Body of pancreas (tissue), 4 donors: ENCODE results near the gene SLBP. TPM values are rescaled to one million over a fixed set of nuclear protein-coding genes. Genes with fewer than 3 reads are reported as not detected.

Experiments used
- ATAC-seq: fragments of 150-250 bp; one replicate; pipeline ENCODE4 v1.9.1; 2016
- DNase-seq, 4 donors: peaks; one replicate each; pipeline ENCODE4 v3.0.0-alpha.2; 2019
- H3K27ac ChIP-seq, 4 donors: fragments of 200-600 bp; sonication (generic); 1 replicate in 3 of 4; 2 replicates in 1 of 4; pipeline versions ENCODE4 v1.5.1 to v1.6.1; 2016 to 2019; ENCODE audit warnings: mild to moderate bottlenecking in 1 of 4, mixed read lengths in 1 of 4, moderate library complexity in 1 of 4
- H3K27me3 ChIP-seq, 2 donors: fragments of 200-600 bp; sonication (generic); one replicate each; pipeline ENCODE4 v1.6.0; 2016; ENCODE audit warnings: mild to moderate bottlenecking in 1 of 2
- H3K36me3 ChIP-seq, 2 donors: fragments of 200-600 bp; sonication (generic); replicated peaks in 1 of 2; 2 replicates each; pipeline ENCODE4 v1.5.1; 2016; ENCODE audit warnings: low read depth in 2 of 2; ENCODE audit not compliant: insufficient read depth in 1 of 2
- H3K4me1 ChIP-seq: fragments of 200-600 bp; sonication (generic); one replicate; pipeline ENCODE4 v1.6.0; 2016
- H3K4me3 ChIP-seq, 2 donors: fragments of 200-600 bp; sonication (generic); 1 replicate in 1 of 2; 2 replicates in 1 of 2; pipeline ENCODE4 v1.5.1; 2016 to 2019
- H3K9me3 ChIP-seq, 3 donors: fragments of 200-600 bp; sonication (generic); 1 replicate in 2 of 3; 2 replicates in 1 of 3; pipeline ENCODE4 v1.5.1; 2016
- POLR2A ChIP-seq, 3 donors: fragments of 450-650 bp; IDR thresholded peaks; one replicate each; pipeline ENCODE4 v1.6.1; 2016; ENCODE audit warnings: antibody characterized with exemption in 3 of 3, mild to moderate bottlenecking in 2 of 3
- WGBS, 2 donors: methylation state at CpG; one replicate each; pipeline ENCODE4 v1.1.5; 2017; 5-methylcytosine and 5-hydroxymethylcytosine counted together
- intact Hi-C: fragments of 100-400 bp; cut with DNase I; formaldehyde crosslinking; loops from one replicate; pipeline ENCODE4 v1.15.1; 2023
- total RNA-seq, 2 donors: library from RNA; depleted of rRNA; stranded (reverse); fragments of >200 nt; gene quantifications; one replicate each; pipeline ENCODE4 v1.1.0, GENCODE V29; 2016
- TF ChIP-seq, protein P1 (sequence below), 7 experiments: fragments of 450-650 bp in 4 of 7; fragments of 200-600 bp in 3 of 7; sonication (generic) in 3 of 7; IDR thresholded peaks; one replicate each; pipeline ENCODE4 v1.5.1; 2016 to 2019; ENCODE audit warnings: antibody characterized with exemption in 7 of 7

Gene SLBP
- total RNA-seq, 2 donors from 2014 or later, result 23.7 to 26.2 TPM

GRCh38 chr4:1664141-1664540, 48.0 kb downstream of the SLBP start:
- TF ChIP-seq POLR2A (IDR thresholded peaks at IDR 0.05), result no peak
- TF ChIP-seq, protein P1, sequence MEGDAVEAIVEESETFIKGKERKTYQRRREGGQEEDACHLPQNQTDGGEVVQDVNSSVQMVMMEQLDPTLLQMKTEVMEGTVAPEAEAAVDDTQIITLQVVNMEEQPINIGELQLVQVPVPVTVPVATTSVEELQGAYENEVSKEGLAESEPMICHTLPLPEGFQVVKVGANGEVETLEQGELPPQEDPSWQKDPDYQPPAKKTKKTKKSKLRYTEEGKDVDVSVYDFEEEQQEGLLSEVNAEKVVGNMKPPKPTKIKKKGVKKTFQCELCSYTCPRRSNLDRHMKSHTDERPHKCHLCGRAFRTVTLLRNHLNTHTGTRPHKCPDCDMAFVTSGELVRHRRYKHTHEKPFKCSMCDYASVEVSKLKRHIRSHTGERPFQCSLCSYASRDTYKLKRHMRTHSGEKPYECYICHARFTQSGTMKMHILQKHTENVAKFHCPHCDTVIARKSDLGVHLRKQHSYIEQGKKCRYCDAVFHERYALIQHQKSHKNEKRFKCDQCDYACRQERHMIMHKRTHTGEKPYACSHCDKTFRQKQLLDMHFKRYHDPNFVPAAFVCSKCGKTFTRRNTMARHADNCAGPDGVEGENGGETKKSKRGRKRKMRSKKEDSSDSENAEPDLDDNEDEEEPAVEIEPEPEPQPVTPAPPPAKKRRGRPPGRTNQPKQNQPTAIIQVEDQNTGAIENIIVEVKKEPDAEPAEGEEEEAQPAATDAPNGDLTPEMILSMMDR (IDR thresholded peaks at IDR 0.05), result no peak
- 85 to 86% methylated on average over 8 of the region's 8 CpGs for WGBS, 2 donors
- intact Hi-C loops, result no loop called here
- no peaks in the 10 kb centered on the region for H3K4me1 ChIP-seq
- H3K4me3 ChIP-seq, result no peak overlapping the region
- ATAC-seq, result no peak
- DNase-seq, result no peak
- no peak overlapping the region for H3K27ac ChIP-seq
- H3K9me3 ChIP-seq, result no peaks in the 10 kb centered on the region
- no peaks in the 10 kb centered on the region for H3K36me3 ChIP-seq
- no peaks in the 10 kb centered on the region for H3K27me3 ChIP-seq

DNA sequence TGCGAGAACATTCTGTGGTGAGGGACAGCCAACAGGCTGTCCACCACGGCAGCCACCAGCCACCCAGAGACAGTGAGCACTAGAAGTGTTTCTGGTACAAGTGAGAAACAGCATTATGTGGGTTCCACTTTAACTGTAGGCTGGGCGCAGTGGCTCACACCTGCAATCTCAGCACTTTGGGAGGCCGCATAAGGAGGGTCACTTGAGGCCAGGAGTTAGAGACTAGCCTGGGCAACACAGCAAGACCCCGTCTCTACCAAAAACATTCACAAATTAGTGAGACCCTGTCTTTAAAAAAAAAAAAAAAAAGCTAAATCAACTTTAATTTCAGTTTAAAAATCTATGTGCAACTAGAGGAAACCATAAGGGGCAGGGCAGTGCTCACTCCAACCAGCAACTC, 48.6 kb downstream of the SLBP start:
- DNase-seq (no peak), ATAC-seq (no peak)
- H3K27ac ChIP-seq, result no peak overlapping the region
- intact Hi-C loops, result no loop called here
- TF ChIP-seq, protein P1 (IDR thresholded peaks at IDR 0.05), result no peak
- no peak for TF ChIP-seq POLR2A (IDR thresholded peaks at IDR 0.05)
- H3K27me3 ChIP-seq, result no peaks in the 10 kb centered on the region
- 81 to 87% methylated on average over 5 of the region's 5 CpGs for WGBS, 2 donors
- H3K36me3 ChIP-seq, result no peaks in the 10 kb centered on the region
- H3K4me3 ChIP-seq, result no peak overlapping the region
- no peaks in the 10 kb centered on the region for H3K4me1 ChIP-seq
- H3K9me3 ChIP-seq, result no peaks in the 10 kb centered on the region

GRCh38 chr4:1661695-1662094, 50.4 kb downstream of the SLBP start:
- Histone ChIP-seq H3K27ac (no peak overlapping the region), H3K27me3 (no peaks in the 10 kb centered on the region), H3K4me3 (no peak overlapping the region), H3K4me1 (no peaks in the 10 kb centered on the region), H3K9me3 (no peaks in the 10 kb centered on the region), H3K36me3 (no peaks in the 10 kb centered on the region)
- ATAC-seq (no peak), DNase-seq (no peak)
- intact Hi-C loops, result no loop called here
- TF ChIP-seq, protein P1 (IDR thresholded peaks at IDR 0.05), result no peak
- no peak for TF ChIP-seq POLR2A (IDR thresholded peaks at IDR 0.05)
- 87 to 92% methylated on average over 13 to 14 of the region's 14 CpGs for WGBS, 2 donors

GRCh38 chr4:1660948-1661677, 51.0 kb downstream of the SLBP start:
- Histone ChIP-seq H3K36me3 (no peaks in the 10 kb centered on the region), H3K27ac (no peak overlapping the region), H3K27me3 (no peaks in the 10 kb centered on the region), H3K4me1 (no peaks in the 10 kb centered on the region), H3K9me3 (no peaks in the 10 kb centered on the region), H3K4me3 (no peak overlapping the region)
- no peak for TF ChIP-seq POLR2A (IDR thresholded peaks at IDR 0.05)
- TF ChIP-seq, protein P1 (IDR thresholded peaks at IDR 0.05), result no peak
- intact Hi-C loops, result no loop called here
- 72 to 74% methylated on average over 21 to 25 of the region's 25 CpGs for WGBS, 2 donors
- ATAC-seq, result no peak
- no peak for DNase-seq
